ENCODE measurements around the gene RFK. TPM values are rescaled to one million over a fixed set of nuclear protein-coding genes. Genes with fewer than 3 reads are reported as not detected.

RFK gene
- total and polyA plus RNA-seq, 9 of the 15 experiments (the other 6 are each of a cell fraction or from before 2014, with no cell fraction given): 3.8 to 51.1 (median 14.8) TPM

DNA sequence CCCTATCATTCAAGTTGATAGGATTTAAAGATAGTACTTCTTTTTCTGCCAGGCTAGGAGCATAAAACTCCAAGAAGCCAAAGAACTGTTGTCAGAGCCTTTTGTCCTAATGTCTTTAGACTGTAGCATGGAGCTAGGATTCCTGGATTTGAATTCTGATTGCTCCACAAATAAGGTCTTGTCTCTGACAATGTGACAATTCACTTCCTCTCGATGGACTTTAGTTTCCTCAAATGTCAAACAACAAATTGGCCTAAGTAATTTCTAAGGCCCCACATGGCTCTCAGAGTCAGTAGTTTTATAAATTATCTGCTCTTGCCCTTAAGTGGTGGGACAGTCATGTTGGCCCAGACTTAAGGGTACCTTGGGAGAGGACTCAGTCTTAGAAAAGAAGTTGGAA is 36.7 kb downstream of the RFK start:
- DNase-seq (ENCODE audit: extremely low read depth in 1 of 4, low spot score in 3 of 4): no peak
- POLR2A ChIA-PET: interaction anchor here (1.0 kb wide), 1 partner anchor 23 kb away, joined by 3 read pairs; no protein-coding TSS in a partner anchor

More for the DNA sequence above, 36.7 kb downstream of the RFK start:
- H3K79me2 ChIP-seq (ENCODE audit: control insufficient read depth, insufficient read depth, low read length): no peaks in the 10 kb centered on the region
- intact Hi-C loops (cut with micrococcal nuclease) (no loop called here), in situ Hi-C loops (cut with MboI) (no loop called here)
- ATAC-seq (no peak), FAIRE-seq (no peak)
- no peak overlapping the region for H3K9ac ChIP-seq (ENCODE audit: insufficient read depth in 1 of 2, low read depth in 2 of 2, low read length in 2 of 2)
- 20% methylated on average over 1 of the region's 1 CpG for WGBS (ENCODE audit: insufficient coverage, low coverage, missing lambda C conversion rate)
- H3K9me1 ChIP-seq (ENCODE audit: control insufficient read depth, insufficient read depth, low read length): no peaks in the 10 kb centered on the region
- no peak overlapping the region for H2AFZ ChIP-seq (ENCODE audit: low read depth, low read length)
- H3K4me2 ChIP-seq (ENCODE audit: insufficient read depth, low read length): no peak overlapping the region
- H3K9me3 ChIP-seq (replicated peaks; ENCODE audit: control insufficient read depth, insufficient read depth, low read depth, low read length): no peaks in the 10 kb centered on the region
- CTCF ChIA-PET (ENCODE audit: low intra/inter-chr PET ratio): no interaction called here
- H3K4me1 ChIP-seq (replicated peaks in 1 of 2; ENCODE audit: control insufficient read depth in 2 of 2, insufficient read depth in 2 of 2, low read length in 2 of 2): peaks cover 6 to 43% of the 10 kb centered on the region in 2 experiments; a peak in 3 of 5 replicates
- no peaks in the 10 kb centered on the region for H3K27me3 ChIP-seq (ENCODE audit: control insufficient read depth in 2 of 2, insufficient read depth in 2 of 2, low read length in 2 of 2)
- no TSS peak for BruUV-seq (replicated peaks)
- H4K20me1 ChIP-seq (replicated peaks; ENCODE audit: control insufficient read depth, insufficient read depth, low read length): no peaks in the 10 kb centered on the region
- TF ChIP-seq ARID1B (IDR thresholded peaks at IDR 0.05): no peak
- no peak for TF ChIP-seq E2F5 (CRISPR knock-in tag; IDR thresholded peaks at IDR 0.05)
- no peak for TF ChIP-seq ZNF23 (CRISPR knock-in tag; IDR thresholded peaks at IDR 0.05)
- no peak for TF ChIP-seq RBM25 (IDR thresholded peaks at IDR 0.05; ENCODE audit: low read depth, low read length, severe bottlenecking)
- TF ChIP-seq, protein P1, sequence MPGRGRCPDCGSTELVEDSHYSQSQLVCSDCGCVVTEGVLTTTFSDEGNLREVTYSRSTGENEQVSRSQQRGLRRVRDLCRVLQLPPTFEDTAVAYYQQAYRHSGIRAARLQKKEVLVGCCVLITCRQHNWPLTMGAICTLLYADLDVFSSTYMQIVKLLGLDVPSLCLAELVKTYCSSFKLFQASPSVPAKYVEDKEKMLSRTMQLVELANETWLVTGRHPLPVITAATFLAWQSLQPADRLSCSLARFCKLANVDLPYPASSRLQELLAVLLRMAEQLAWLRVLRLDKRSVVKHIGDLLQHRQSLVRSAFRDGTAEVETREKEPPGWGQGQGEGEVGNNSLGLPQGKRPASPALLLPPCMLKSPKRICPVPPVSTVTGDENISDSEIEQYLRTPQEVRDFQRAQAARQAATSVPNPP (IDR thresholded peaks at IDR 0.05; ENCODE audit: borderline replicate concordance, insufficient read depth, insufficient read length): no peak
- TF ChIP-seq CHCHD3 (CRISPR knock-in tag; IDR thresholded peaks at IDR 0.05): no peak
- no peak for TF ChIP-seq GTF3C2 (IDR thresholded peaks at IDR 0.05; ENCODE audit: borderline replicate concordance, extremely low read depth, insufficient read length)
- TF ChIP-seq, protein P2, sequence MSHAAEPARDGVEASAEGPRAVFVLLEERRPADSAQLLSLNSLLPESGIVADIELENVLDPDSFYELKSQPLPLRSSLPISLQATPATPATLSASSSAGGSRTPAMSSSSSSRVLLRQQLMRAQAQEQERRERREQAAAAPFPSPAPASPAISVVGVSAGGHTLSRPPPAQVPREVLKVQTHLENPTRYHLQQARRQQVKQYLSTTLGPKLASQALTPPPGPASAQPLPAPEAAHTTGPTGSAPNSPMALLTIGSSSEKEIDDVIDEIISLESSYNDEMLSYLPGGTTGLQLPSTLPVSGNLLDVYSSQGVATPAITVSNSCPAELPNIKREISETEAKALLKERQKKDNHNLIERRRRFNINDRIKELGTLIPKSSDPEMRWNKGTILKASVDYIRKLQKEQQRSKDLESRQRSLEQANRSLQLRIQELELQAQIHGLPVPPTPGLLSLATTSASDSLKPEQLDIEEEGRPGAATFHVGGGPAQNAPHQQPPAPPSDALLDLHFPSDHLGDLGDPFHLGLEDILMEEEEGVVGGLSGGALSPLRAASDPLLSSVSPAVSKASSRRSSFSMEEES (CRISPR knock-in tag; IDR thresholded peaks at IDR 0.05): no peak
- TF ChIP-seq, protein P3, sequence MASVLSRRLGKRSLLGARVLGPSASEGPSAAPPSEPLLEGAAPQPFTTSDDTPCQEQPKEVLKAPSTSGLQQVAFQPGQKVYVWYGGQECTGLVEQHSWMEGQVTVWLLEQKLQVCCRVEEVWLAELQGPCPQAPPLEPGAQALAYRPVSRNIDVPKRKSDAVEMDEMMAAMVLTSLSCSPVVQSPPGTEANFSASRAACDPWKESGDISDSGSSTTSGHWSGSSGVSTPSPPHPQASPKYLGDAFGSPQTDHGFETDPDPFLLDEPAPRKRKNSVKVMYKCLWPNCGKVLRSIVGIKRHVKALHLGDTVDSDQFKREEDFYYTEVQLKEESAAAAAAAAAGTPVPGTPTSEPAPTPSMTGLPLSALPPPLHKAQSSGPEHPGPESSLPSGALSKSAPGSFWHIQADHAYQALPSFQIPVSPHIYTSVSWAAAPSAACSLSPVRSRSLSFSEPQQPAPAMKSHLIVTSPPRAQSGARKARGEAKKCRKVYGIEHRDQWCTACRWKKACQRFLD (CRISPR knock-in tag; IDR thresholded peaks at IDR 0.05): no peak
- no peak for TF ChIP-seq GABPB1 (CRISPR knock-in tag; IDR thresholded peaks at IDR 0.05)
- no peaks in the 10 kb centered on the region; the same call in 2 of the 3 replicates for H3K36me3 ChIP-seq (ENCODE audit: control insufficient read depth, insufficient read depth, low read length)
- H3K27ac ChIP-seq (ENCODE audit: extremely low read depth, low read depth, low read length): no peak overlapping the region
- no peak overlapping the region for H3K4me3 ChIP-seq
